Ishikawa (cell line): ENCODE measurements around the gene PRKCQ.

ENCODE experiments used
- CEBPB ChIP-seq: IDR thresholded peaks from 2 replicates; pipeline ENCODE4 v1.6.1; 2012
- CREB1 ChIP-seq: IDR thresholded peaks from 2 replicates; pipeline ENCODE4 v1.6.1; 2012; ENCODE audit warnings: low read depth
- EGR1 ChIP-seq: IDR thresholded peaks from 2 replicates; pipeline ENCODE4 v1.6.1; 2012
- EP300 ChIP-seq: IDR thresholded peaks from 2 replicates; pipeline ENCODE4 v1.6.1; 2012; ENCODE audit warnings: borderline replicate concordance
- FOXM1 ChIP-seq: IDR thresholded peaks from 2 replicates; pipeline ENCODE4 v1.6.1; 2012; ENCODE audit warnings: low read depth, borderline replicate concordance
- MAX ChIP-seq: IDR thresholded peaks from 2 replicates; pipeline ENCODE4 v1.6.1; 2012
- NFIC ChIP-seq: IDR thresholded peaks from 2 replicates; pipeline ENCODE4 v1.6.1; 2012
- RAD21 ChIP-seq: IDR thresholded peaks from 2 replicates; pipeline ENCODE4 v1.6.1; 2012; ENCODE audit warnings: low read depth
- TAF1 ChIP-seq: IDR thresholded peaks from 2 replicates; pipeline ENCODE4 v1.6.1; 2012; ENCODE audit warnings: low read depth, mild to moderate bottlenecking
- TCF12 ChIP-seq: IDR thresholded peaks from 2 replicates; pipeline ENCODE4 v1.6.1; 2012; ENCODE audit warnings: low read depth
- TEAD4 ChIP-seq: IDR thresholded peaks from 2 replicates; pipeline ENCODE4 v1.6.1; 2012
- USF1 ChIP-seq: IDR thresholded peaks from 2 replicates; pipeline ENCODE4 v1.6.1; 2012
- YY1 ChIP-seq: IDR thresholded peaks from 2 replicates; pipeline ENCODE4 v1.6.1; 2012; ENCODE audit warnings: low read depth
- ZBTB7A ChIP-seq: IDR thresholded peaks from 2 replicates; pipeline ENCODE4 v1.6.1; 2012; ENCODE audit warnings: low read depth
- TF ChIP-seq, protein P1 (sequence below): IDR thresholded peaks from 2 replicates; pipeline ENCODE4 v1.6.1; 2012; ENCODE audit warnings: low read depth, mild to moderate bottlenecking

PRKCQ gene

GRCh38 chr10:6446711-6447110, 133.4 kb downstream of the PRKCQ start:
- TF ChIP-seq TEAD4 (no peak), EP300 (no peak)

GRCh38 chr10:6445671-6446316, 134.3 kb downstream of the PRKCQ start:
- no peak for TF ChIP-seq TEAD4
- TF ChIP-seq MAX: no peak
- TF ChIP-seq ZBTB7A: no peak
- TF ChIP-seq EGR1: no peak
- TF ChIP-seq NFIC: no peak
- no peak for TF ChIP-seq USF1
- no peak for TF ChIP-seq TAF1
- TF ChIP-seq RAD21: peak; percentile 46

- TF ChIP-seq RAD21 (no peak), EP300 (no peak), TCF12 (no peak), TEAD4 (no peak), MAX (no peak), EGR1 (no peak), ZBTB7A (no peak), YY1 (no peak), CREB1 (no peak), TAF1 (no peak), NFIC (no peak), USF1 (no peak)
- TF ChIP-seq, protein P1, sequence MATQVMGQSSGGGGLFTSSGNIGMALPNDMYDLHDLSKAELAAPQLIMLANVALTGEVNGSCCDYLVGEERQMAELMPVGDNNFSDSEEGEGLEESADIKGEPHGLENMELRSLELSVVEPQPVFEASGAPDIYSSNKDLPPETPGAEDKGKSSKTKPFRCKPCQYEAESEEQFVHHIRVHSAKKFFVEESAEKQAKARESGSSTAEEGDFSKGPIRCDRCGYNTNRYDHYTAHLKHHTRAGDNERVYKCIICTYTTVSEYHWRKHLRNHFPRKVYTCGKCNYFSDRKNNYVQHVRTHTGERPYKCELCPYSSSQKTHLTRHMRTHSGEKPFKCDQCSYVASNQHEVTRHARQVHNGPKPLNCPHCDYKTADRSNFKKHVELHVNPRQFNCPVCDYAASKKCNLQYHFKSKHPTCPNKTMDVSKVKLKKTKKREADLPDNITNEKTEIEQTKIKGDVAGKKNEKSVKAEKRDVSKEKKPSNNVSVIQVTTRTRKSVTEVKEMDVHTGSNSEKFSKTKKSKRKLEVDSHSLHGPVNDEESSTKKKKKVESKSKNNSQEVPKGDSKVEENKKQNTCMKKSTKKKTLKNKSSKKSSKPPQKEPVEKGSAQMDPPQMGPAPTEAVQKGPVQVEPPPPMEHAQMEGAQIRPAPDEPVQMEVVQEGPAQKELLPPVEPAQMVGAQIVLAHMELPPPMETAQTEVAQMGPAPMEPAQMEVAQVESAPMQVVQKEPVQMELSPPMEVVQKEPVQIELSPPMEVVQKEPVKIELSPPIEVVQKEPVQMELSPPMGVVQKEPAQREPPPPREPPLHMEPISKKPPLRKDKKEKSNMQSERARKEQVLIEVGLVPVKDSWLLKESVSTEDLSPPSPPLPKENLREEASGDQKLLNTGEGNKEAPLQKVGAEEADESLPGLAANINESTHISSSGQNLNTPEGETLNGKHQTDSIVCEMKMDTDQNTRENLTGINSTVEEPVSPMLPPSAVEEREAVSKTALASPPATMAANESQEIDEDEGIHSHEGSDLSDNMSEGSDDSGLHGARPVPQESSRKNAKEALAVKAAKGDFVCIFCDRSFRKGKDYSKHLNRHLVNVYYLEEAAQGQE: no peak
Observed at GRCh38 chr10:6431861-6432260, 148.2 kb downstream of the PRKCQ start.

DNA sequence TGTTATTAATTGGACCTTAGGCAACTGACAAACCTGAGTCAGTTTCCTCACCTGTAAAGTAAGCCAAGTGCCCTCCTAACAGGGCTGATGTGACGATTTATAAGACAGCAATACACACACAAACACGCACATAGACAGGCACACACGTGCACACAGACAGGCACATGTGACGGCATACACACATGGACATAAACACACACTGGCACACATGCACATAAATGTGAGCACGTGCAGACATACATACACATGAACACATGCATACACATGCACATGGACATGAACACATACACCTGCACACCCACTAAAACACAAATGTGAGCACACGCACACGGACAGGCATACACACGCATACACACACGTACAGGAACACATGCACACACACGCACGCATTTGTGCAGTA, 148.9 kb downstream of the PRKCQ start:
- TF ChIP-seq ZBTB7A (no peak), CEBPB (no peak), TCF12 (no peak), MAX (no peak), CREB1 (no peak), RAD21 (no peak), EP300 (no peak), USF1 (no peak), TEAD4 (no peak), EGR1 (no peak), TAF1 (no peak), FOXM1 (no peak), YY1 (no peak), NFIC (no peak)
- TF ChIP-seq, protein P1: no peak

GRCh38 chr10:6430423-6430980, 149.6 kb downstream of the PRKCQ start:
- TF ChIP-seq ZBTB7A (no peak), TEAD4 (no peak), RAD21 (no peak), EGR1 (no peak), EP300 (no peak), TCF12 (no peak), CEBPB (no peak), CREB1 (no peak), FOXM1 (no peak), USF1 (no peak), MAX (no peak), NFIC (no peak), YY1 (no peak), TAF1 (no peak)
- TF ChIP-seq, protein P1: no peak
